ENCODE data around the gene FAM229B. TPM values are rescaled to one million over a fixed set of nuclear protein-coding genes. Genes with fewer than 3 reads are reported as not detected.

The FAM229B gene
- total RNA-seq, 2 donors from 2014 or later: 21.0 to 24.3 TPM

- Mint-ChIP-seq H3K27ac (no peak overlapping the region), H3K9me3 (no peaks in the 10 kb centered on the region)
- H3K27ac ChIP-seq (ENCODE audit: low read depth, low read length): no peak overlapping the region
Measured at GRCh38 chr6:112054555-112055190, 32.7 kb upstream of the FAM229B start.

GRCh38 chr6:112058243-112059032 is 29.0 kb upstream of the FAM229B start:
- Histone ChIP-seq H3K9ac (ENCODE audit: extremely low read depth, low read length, poor library complexity, severe bottlenecking) (no peak overlapping the region), H3K27me3 (ENCODE audit: control insufficient read depth, insufficient read depth, low read length, poor library complexity, severe bottlenecking) (peaks cover 88% of the 10 kb centered on the region), H3K9me3 (ENCODE audit: control insufficient read depth, low read length) (no peaks in the 10 kb centered on the region), H3K4me1 (ENCODE audit: control insufficient read depth, insufficient read depth, low read length) (peaks cover 3% of the 10 kb centered on the region), H3K4me3 (ENCODE audit: low read length) (no peak overlapping the region), H3K36me3 (ENCODE audit: control insufficient read depth, insufficient read depth, low read length) (no peaks in the 10 kb centered on the region), H3K27ac (ENCODE audit: low read depth, low read length) (no peak overlapping the region)
- Mint-ChIP-seq H3K27ac (no peak overlapping the region), H3K36me3 (ENCODE audit: low read depth) (no peaks in the 10 kb centered on the region), H3K4me3 (no peak overlapping the region), H3K4me1 (no peaks in the 10 kb centered on the region), H3K9me3 (no peaks in the 10 kb centered on the region), H3K27me3 (ENCODE audit: insufficient read depth) (peaks cover 9% of the 10 kb centered on the region)
- no peak for TF ChIP-seq CTCF (conservative IDR thresholded peaks at IDR 0.05)
- 77 to 86% methylated on average over 3 to 4 of the region's 4 CpGs for WGBS, 2 experiments (ENCODE audit: insufficient coverage in 1 of 2, insufficient read length in 1 of 2)
- no peak for DNase-seq

More at GRCh38 chr6:112054555-112055190, 32.7 kb upstream of the FAM229B start:
- no peaks in the 10 kb centered on the region for H3K36me3 Mint-ChIP-seq (ENCODE audit: low read depth)
- H3K4me3 Mint-ChIP-seq: no peak overlapping the region
- Histone ChIP-seq H3K27me3 (ENCODE audit: control insufficient read depth, insufficient read depth, low read length, poor library complexity, severe bottlenecking) (peaks cover 50% of the 10 kb centered on the region), H3K9ac (ENCODE audit: extremely low read depth, low read length, poor library complexity, severe bottlenecking) (no peak overlapping the region), H3K4me1 (ENCODE audit: control insufficient read depth, insufficient read depth, low read length) (no peaks in the 10 kb centered on the region), H3K4me3 (ENCODE audit: low read length) (no peak overlapping the region), H3K36me3 (ENCODE audit: control insufficient read depth, insufficient read depth, low read length) (no peaks in the 10 kb centered on the region), H3K9me3 (ENCODE audit: control insufficient read depth, low read length) (no peaks in the 10 kb centered on the region)
- H3K27me3 Mint-ChIP-seq (ENCODE audit: insufficient read depth): peaks cover 1% of the 10 kb centered on the region
- no peak for TF ChIP-seq CTCF (conservative IDR thresholded peaks at IDR 0.05)
- H3K4me1 Mint-ChIP-seq: no peaks in the 10 kb centered on the region
- no peak for DNase-seq
- WGBS, 2 experiments (ENCODE audit: insufficient coverage in 1 of 2, insufficient read length in 1 of 2): 88 to 92% methylated on average over 10 of the region's 10 CpGs

GRCh38 chr6:112061605-112062004 is 25.8 kb upstream of the FAM229B start:
- H3K27me3 ChIP-seq (ENCODE audit: control insufficient read depth, insufficient read depth, low read length, poor library complexity, severe bottlenecking): peaks cover 92% of the 10 kb centered on the region
- no peak for TF ChIP-seq CTCF (conservative IDR thresholded peaks at IDR 0.05)
- H3K4me1 ChIP-seq (ENCODE audit: control insufficient read depth, insufficient read depth, low read length): peaks cover 3% of the 10 kb centered on the region
- H3K27me3 Mint-ChIP-seq (ENCODE audit: insufficient read depth): peaks cover 14% of the 10 kb centered on the region
- no peaks in the 10 kb centered on the region for H3K36me3 ChIP-seq (ENCODE audit: control insufficient read depth, insufficient read depth, low read length)
- no peaks in the 10 kb centered on the region for H3K9me3 ChIP-seq (ENCODE audit: control insufficient read depth, low read length)
- H3K36me3 Mint-ChIP-seq (ENCODE audit: low read depth): no peaks in the 10 kb centered on the region
- H3K9ac ChIP-seq (ENCODE audit: extremely low read depth, low read length, poor library complexity, severe bottlenecking): no peak overlapping the region
- H3K9me3 Mint-ChIP-seq: no peaks in the 10 kb centered on the region
- 92 to 100% methylated on average over 4 of the region's 4 CpGs for WGBS, 2 experiments (ENCODE audit: insufficient coverage in 1 of 2, insufficient read length in 1 of 2)
- no peak overlapping the region for H3K4me3 Mint-ChIP-seq
- no peak overlapping the region for H3K4me3 ChIP-seq (ENCODE audit: low read length)
- no peak for DNase-seq
- no peaks in the 10 kb centered on the region for H3K4me1 Mint-ChIP-seq
- H3K27ac ChIP-seq (ENCODE audit: low read depth, low read length): no peak overlapping the region
- no peak overlapping the region for H3K27ac Mint-ChIP-seq
